Measurements from ENCODE around the gene CECR2. TPM values are rescaled to one million over a fixed set of nuclear protein-coding genes. Genes with fewer than 3 reads are reported as not detected.

CECR2 gene
- under 0.01 and 0.22 TPM in 2 replicates for total RNA-seq (2012; rRNA removed)

- Histone ChIP-seq H3K4me2 (ENCODE audit: low read length) (peak within 1 kb of the TSS; percentile 63), H3K4me1 (ENCODE audit: control insufficient read depth, insufficient read depth, low read length) (no peaks in the 10 kb centered on the region), H3K9me3 (replicated peaks; ENCODE audit: low read length) (no peaks in the 10 kb centered on the region), H3K27me3 (ENCODE audit: control insufficient read depth, insufficient read depth, low read length) (peaks cover 57% of the 10 kb centered on the region), H3K36me3 (ENCODE audit: insufficient read depth, low read length) (no peaks in the 10 kb centered on the region), H3K4me3 (ENCODE audit: low read length) (no peak within 1 kb of the TSS), H3K9ac (ENCODE audit: low read depth, low read length) (no peak within 1 kb of the TSS)
These were observed at the start of gene CECR2 for GRCh38 chr22:17369439-17370025. CECR2 (plus strand) TSS chr22:17369460; CDS start chr22:17369784, 324 bp downstream.

GRCh38 chr22:17319546-17319945, 49.7 kb upstream of the CECR2 start:
- Histone ChIP-seq H3K4me2 (ENCODE audit: low read length) (no peak overlapping the region), H3K27me3 (ENCODE audit: control insufficient read depth, insufficient read depth, low read length) (no peaks in the 10 kb centered on the region), H3K9me3 (replicated peaks; ENCODE audit: low read length) (no peaks in the 10 kb centered on the region), H3K9ac (ENCODE audit: low read depth, low read length) (no peak overlapping the region), H3K36me3 (ENCODE audit: insufficient read depth, low read length) (no peaks in the 10 kb centered on the region), H3K4me3 (ENCODE audit: low read length) (no peak overlapping the region), H3K4me1 (ENCODE audit: control insufficient read depth, insufficient read depth, low read length) (no peaks in the 10 kb centered on the region)

GRCh38 chr22:17322511-17322910, 46.7 kb upstream of the CECR2 start:
- no peaks in the 10 kb centered on the region for H3K9me3 ChIP-seq (replicated peaks; ENCODE audit: low read length)
- H3K9ac ChIP-seq (ENCODE audit: low read depth, low read length), result no peak overlapping the region
- H3K4me1 ChIP-seq (ENCODE audit: control insufficient read depth, insufficient read depth, low read length), result no peaks in the 10 kb centered on the region
- H3K36me3 ChIP-seq (ENCODE audit: insufficient read depth, low read length), result no peaks in the 10 kb centered on the region
- H3K4me3 ChIP-seq (ENCODE audit: low read length), result no peak overlapping the region
- no peaks in the 10 kb centered on the region for H3K27me3 ChIP-seq (ENCODE audit: control insufficient read depth, insufficient read depth, low read length)
- no peak overlapping the region for H3K4me2 ChIP-seq (ENCODE audit: low read length)

GRCh38 chr22:17331690-17332089, 37.6 kb upstream of the CECR2 start:
- Histone ChIP-seq H3K4me2 (ENCODE audit: low read length) (no peak overlapping the region), H3K36me3 (ENCODE audit: insufficient read depth, low read length) (no peaks in the 10 kb centered on the region), H3K9ac (ENCODE audit: low read depth, low read length) (no peak overlapping the region), H3K4me1 (ENCODE audit: control insufficient read depth, insufficient read depth, low read length) (no peaks in the 10 kb centered on the region), H3K4me3 (ENCODE audit: low read length) (no peak overlapping the region), H3K27me3 (ENCODE audit: control insufficient read depth, insufficient read depth, low read length) (no peaks in the 10 kb centered on the region), H3K9me3 (replicated peaks; ENCODE audit: low read length) (no peaks in the 10 kb centered on the region)

- Histone ChIP-seq H3K9ac (ENCODE audit: low read depth, low read length) (no peak overlapping the region), H3K4me1 (ENCODE audit: control insufficient read depth, insufficient read depth, low read length) (no peaks in the 10 kb centered on the region), H3K4me3 (ENCODE audit: low read length) (no peak overlapping the region), H3K36me3 (ENCODE audit: insufficient read depth, low read length) (no peaks in the 10 kb centered on the region), H3K9me3 (replicated peaks; ENCODE audit: low read length) (no peaks in the 10 kb centered on the region), H3K4me2 (ENCODE audit: low read length) (no peak overlapping the region), H3K27me3 (ENCODE audit: control insufficient read depth, insufficient read depth, low read length) (peaks cover 5% of the 10 kb centered on the region)
These were observed 37.0 kb upstream of the CECR2 start for GRCh38 chr22:17332109-17332800.

- Histone ChIP-seq H3K27me3 (ENCODE audit: control insufficient read depth, insufficient read depth, low read length) (peaks cover 14% of the 10 kb centered on the region), H3K4me2 (ENCODE audit: low read length) (no peak overlapping the region), H3K4me1 (ENCODE audit: control insufficient read depth, insufficient read depth, low read length) (no peaks in the 10 kb centered on the region), H3K4me3 (ENCODE audit: low read length) (no peak overlapping the region), H3K9ac (ENCODE audit: low read depth, low read length) (no peak overlapping the region), H3K9me3 (replicated peaks; ENCODE audit: low read length) (no peaks in the 10 kb centered on the region), H3K36me3 (ENCODE audit: insufficient read depth, low read length) (no peaks in the 10 kb centered on the region)
These were observed 35.2 kb upstream of the CECR2 start for GRCh38 chr22:17334059-17334458.

GRCh38 chr22:17334983-17335382, 34.3 kb upstream of the CECR2 start:
- H3K4me1 ChIP-seq (ENCODE audit: control insufficient read depth, insufficient read depth, low read length), result no peaks in the 10 kb centered on the region
- H3K9me3 ChIP-seq (replicated peaks; ENCODE audit: low read length), result no peaks in the 10 kb centered on the region
- H3K27me3 ChIP-seq (ENCODE audit: control insufficient read depth, insufficient read depth, low read length), result peaks cover 14% of the 10 kb centered on the region
- no peaks in the 10 kb centered on the region for H3K36me3 ChIP-seq (ENCODE audit: insufficient read depth, low read length)
- H3K4me2 ChIP-seq (ENCODE audit: low read length), result no peak overlapping the region
- H3K4me3 ChIP-seq (ENCODE audit: low read length), result no peak overlapping the region
- no peak overlapping the region for H3K9ac ChIP-seq (ENCODE audit: low read depth, low read length)

GRCh38 chr22:17336061-17336460, 33.2 kb upstream of the CECR2 start:
- H3K4me2 ChIP-seq (ENCODE audit: low read length), result no peak overlapping the region
- no peaks in the 10 kb centered on the region for H3K36me3 ChIP-seq (ENCODE audit: insufficient read depth, low read length)
- no peak overlapping the region for H3K9ac ChIP-seq (ENCODE audit: low read depth, low read length)
- no peak overlapping the region for H3K4me3 ChIP-seq (ENCODE audit: low read length)
- no peaks in the 10 kb centered on the region for H3K4me1 ChIP-seq (ENCODE audit: control insufficient read depth, insufficient read depth, low read length)
- no peaks in the 10 kb centered on the region for H3K9me3 ChIP-seq (replicated peaks; ENCODE audit: low read length)
- H3K27me3 ChIP-seq (ENCODE audit: control insufficient read depth, insufficient read depth, low read length), result peaks cover 14% of the 10 kb centered on the region

- Histone ChIP-seq H3K4me3 (ENCODE audit: low read length) (no peak overlapping the region), H3K36me3 (ENCODE audit: insufficient read depth, low read length) (no peaks in the 10 kb centered on the region), H3K27me3 (ENCODE audit: control insufficient read depth, insufficient read depth, low read length) (peaks cover 14% of the 10 kb centered on the region), H3K9me3 (replicated peaks; ENCODE audit: low read length) (no peaks in the 10 kb centered on the region), H3K4me1 (ENCODE audit: control insufficient read depth, insufficient read depth, low read length) (no peaks in the 10 kb centered on the region), H3K4me2 (ENCODE audit: low read length) (no peak overlapping the region), H3K9ac (ENCODE audit: low read depth, low read length) (no peak overlapping the region)
These were observed 31.6 kb upstream of the CECR2 start for GRCh38 chr22:17337639-17338038.

GRCh38 chr22:17339095-17339693, 30.1 kb upstream of the CECR2 start:
- no peaks in the 10 kb centered on the region for H3K36me3 ChIP-seq (ENCODE audit: insufficient read depth, low read length)
- H3K27me3 ChIP-seq (ENCODE audit: control insufficient read depth, insufficient read depth, low read length), result peaks cover 14% of the 10 kb centered on the region
- H3K4me1 ChIP-seq (ENCODE audit: control insufficient read depth, insufficient read depth, low read length), result no peaks in the 10 kb centered on the region
- H3K4me2 ChIP-seq (ENCODE audit: low read length), result no peak overlapping the region
- H3K9me3 ChIP-seq (replicated peaks; ENCODE audit: low read length), result no peaks in the 10 kb centered on the region
- H3K9ac ChIP-seq (ENCODE audit: low read depth, low read length), result no peak overlapping the region
- H3K4me3 ChIP-seq (ENCODE audit: low read length), result no peak overlapping the region

GRCh38 chr22:17342361-17342760, 26.9 kb upstream of the CECR2 start:
- H3K4me1 ChIP-seq (ENCODE audit: control insufficient read depth, insufficient read depth, low read length), result no peaks in the 10 kb centered on the region
- no peaks in the 10 kb centered on the region for H3K36me3 ChIP-seq (ENCODE audit: insufficient read depth, low read length)
- no peak overlapping the region for H3K4me3 ChIP-seq (ENCODE audit: low read length)
- H3K9me3 ChIP-seq (replicated peaks; ENCODE audit: low read length), result no peaks in the 10 kb centered on the region
- H3K27me3 ChIP-seq (ENCODE audit: control insufficient read depth, insufficient read depth, low read length), result peaks cover 7% of the 10 kb centered on the region
- H3K4me2 ChIP-seq (ENCODE audit: low read length), result no peak overlapping the region
- H3K9ac ChIP-seq (ENCODE audit: low read depth, low read length), result no peak overlapping the region

GRCh38 chr22:17343766-17344165, 25.5 kb upstream of the CECR2 start:
- no peaks in the 10 kb centered on the region for H3K27me3 ChIP-seq (ENCODE audit: control insufficient read depth, insufficient read depth, low read length)
- no peak overlapping the region for H3K4me3 ChIP-seq (ENCODE audit: low read length)
- no peak overlapping the region for H3K4me2 ChIP-seq (ENCODE audit: low read length)
- no peak overlapping the region for H3K9ac ChIP-seq (ENCODE audit: low read depth, low read length)
- no peaks in the 10 kb centered on the region for H3K9me3 ChIP-seq (replicated peaks; ENCODE audit: low read length)
- H3K4me1 ChIP-seq (ENCODE audit: control insufficient read depth, insufficient read depth, low read length), result no peaks in the 10 kb centered on the region
- H3K36me3 ChIP-seq (ENCODE audit: insufficient read depth, low read length), result no peaks in the 10 kb centered on the region
